HG03469 (cell line): ENCODE data around the gene CCNDBP1.

ENCODE experiments used
- ATAC-seq: cut with Tn5 transposase; IDR thresholded peaks from one replicate; pipeline ENCODE4 v1.9.1; 2021; ENCODE audit warnings: mild to moderate bottlenecking, moderate library complexity, moderate number of reproducible peaks; ENCODE audit not compliant: unreplicated experiment

The CCNDBP1 gene

GRCh38 chr15:43242616-43243015 lies 57.4 kb downstream of the CCNDBP1 start:
- ATAC-seq: no peak

DNA sequence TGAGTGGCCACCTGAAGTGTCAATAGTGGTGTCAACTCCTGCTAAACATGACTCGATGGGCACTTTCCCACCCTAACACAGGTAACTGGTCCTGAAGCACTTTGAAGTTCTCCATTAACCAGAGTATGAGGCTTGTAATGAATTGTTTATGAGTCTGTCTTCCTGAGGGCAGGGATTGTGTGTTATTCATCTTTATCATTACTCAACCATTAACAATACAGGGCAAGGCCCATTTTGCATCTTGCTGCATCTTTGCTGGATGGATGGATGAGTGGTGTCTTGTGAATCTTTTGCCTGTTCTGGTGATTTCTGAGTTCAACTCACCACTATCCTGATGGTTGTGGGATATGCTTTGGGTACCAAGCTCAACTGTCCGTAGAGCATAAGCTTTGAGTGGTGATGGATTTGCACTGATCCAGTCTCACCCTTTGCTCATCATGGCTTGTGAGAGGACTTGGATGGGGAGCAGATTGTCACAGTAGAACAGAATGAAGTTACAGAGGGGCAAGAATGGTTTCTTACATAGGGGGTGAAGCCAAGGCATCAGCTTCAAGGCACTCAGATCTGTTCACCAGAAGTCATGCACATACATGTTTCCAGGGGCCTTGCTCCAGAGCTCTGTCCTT lies 57.9 kb downstream of the CCNDBP1 start:
- ATAC-seq: no peak

DNA sequence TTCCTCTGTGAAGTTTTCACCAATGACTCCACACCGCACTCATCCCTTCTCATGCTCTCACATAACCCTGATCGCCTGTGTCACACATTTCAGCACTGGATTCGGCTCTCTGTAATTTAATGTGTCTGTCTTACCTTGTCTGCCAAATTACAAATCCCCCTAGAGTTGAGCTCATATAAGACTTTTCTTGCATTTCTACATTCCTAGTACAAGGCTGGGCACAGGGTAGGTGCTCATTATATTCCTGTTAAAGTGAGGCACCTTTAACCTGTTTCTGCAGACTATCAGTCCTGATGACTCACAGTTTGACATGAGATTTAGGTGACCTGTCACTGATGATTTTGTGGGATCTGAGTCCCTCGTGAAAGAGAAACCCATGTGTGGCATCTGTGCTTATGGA lies 58.9 kb downstream of the CCNDBP1 start:
- ATAC-seq: no peak

DNA sequence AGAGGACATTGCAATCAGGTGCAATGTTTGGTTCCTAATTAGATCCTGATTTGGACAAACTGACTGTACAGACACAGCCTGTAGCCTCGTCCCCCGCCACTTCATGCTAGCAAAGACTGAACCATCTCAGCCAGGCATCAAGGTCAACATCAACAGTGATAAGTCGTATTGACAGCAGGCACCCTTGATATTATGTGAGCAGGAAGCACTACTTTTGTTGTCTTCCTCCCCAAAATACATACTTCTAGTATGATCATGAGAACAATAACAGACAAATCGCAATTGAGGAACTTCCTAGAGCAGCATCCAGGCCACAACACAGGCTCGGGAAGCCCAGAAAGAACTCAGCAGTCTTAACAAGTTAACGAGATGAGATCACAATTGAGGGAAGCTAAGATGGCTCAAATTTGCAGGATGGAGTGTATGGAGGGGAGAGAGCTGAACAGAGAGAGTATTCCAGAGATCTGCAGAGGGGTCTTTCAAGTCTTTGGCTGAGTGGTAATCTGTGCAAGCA lies 61.1 kb downstream of the CCNDBP1 start:
- ATAC-seq: no peak
